Epithelial cell of proximal tubule (primary cell): Measurements from ENCODE around the gene FJX1. TPM values are rescaled to one million over a fixed set of nuclear protein-coding genes. Genes with fewer than 3 reads are reported as not detected.

Experiments used
- DNase-seq: peaks from one replicate; pipeline ENCODE4 v3.0.0-alpha.2; 2011; ENCODE audit warnings: low read depth
- H3K4me3 ChIP-seq: 2 replicates; pipeline ENCODE4 v1.5.1; 2011; ENCODE audit warnings: low read depth, mild to moderate bottlenecking, low read length
- CTCF ChIP-seq: conservative IDR thresholded peaks from 2 replicates; pipeline ENCODE4 v1.5.1; 2012; ENCODE audit warnings: low read depth, mild to moderate bottlenecking, low read length
- total RNA-seq: library from RNA; depleted of rRNA; stranded (reverse); fragments of >200 nt; gene quantifications from 2 replicates; pipeline ENCODE4 v1.2.3, GENCODE V29; 2015

FJX1 gene
- 52.1 and 78.4 TPM in 2 replicates for total RNA-seq

- peak within 1 kb of the TSS; percentile 60 for H3K4me3 ChIP-seq
- no peak for TF ChIP-seq CTCF
- DNase-seq, result no peak
Measured at GRCh38 chr11:35617687-35618496, at the start of gene FJX1. FJX1 (plus strand) TSS chr11:35618460; CDS start chr11:35618637, 177 bp downstream.

GRCh38 chr11:35571696-35572095 is 46.6 kb upstream of the FJX1 start:
- no peak for DNase-seq
- H3K4me3 ChIP-seq, result no peak overlapping the region
- TF ChIP-seq CTCF, result no peak

- TF ChIP-seq CTCF, result no peak
- DNase-seq, result peak; percentile 7
- no peak overlapping the region for H3K4me3 ChIP-seq
Measured at GRCh38 chr11:35579557-35580396, 38.5 kb upstream of the FJX1 start.

GRCh38 chr11:35580397-35580781 is 37.9 kb upstream of the FJX1 start:
- no peak for TF ChIP-seq CTCF
- no peak for DNase-seq
- no peak overlapping the region for H3K4me3 ChIP-seq

- no peak for TF ChIP-seq CTCF
- H3K4me3 ChIP-seq, result no peak overlapping the region
- no peak for DNase-seq
Measured at GRCh38 chr11:35582033-35582432, 36.2 kb upstream of the FJX1 start.

- no peak overlapping the region for H3K4me3 ChIP-seq
- TF ChIP-seq CTCF, result no peak
- DNase-seq, result no peak
Measured at GRCh38 chr11:35583126-35583525, 35.1 kb upstream of the FJX1 start.
